Measurements from ENCODE around the gene BAZ2B. TPM values are rescaled to one million over a fixed set of nuclear protein-coding genes. Genes with fewer than 3 reads are reported as not detected.

BAZ2B gene
- total RNA-seq, 2 donors from 2014 or later, result 53.1 to 64.1 TPM

DNA sequence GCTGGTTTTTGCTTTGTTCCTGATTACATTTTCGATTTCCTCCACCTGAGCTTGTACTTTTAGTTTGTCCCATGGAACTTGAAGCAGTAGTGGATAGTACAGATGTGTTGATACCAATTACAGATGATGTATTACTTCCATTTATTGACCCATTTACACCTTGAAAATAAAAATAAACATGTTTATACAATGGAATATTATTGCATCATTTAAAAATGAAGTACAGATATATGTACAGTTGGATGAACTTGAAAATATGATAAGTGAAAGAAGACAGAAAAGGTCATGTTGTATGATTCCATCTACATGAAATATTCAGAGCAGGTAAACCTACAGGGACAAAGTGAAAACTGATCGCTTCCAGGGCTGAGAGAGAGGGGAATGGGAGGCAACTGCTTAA, 169.5 kb downstream of the BAZ2B start:
- no peaks in the 10 kb centered on the region for H3K9me3 Mint-ChIP-seq
- peaks cover 3% of the 10 kb centered on the region for H3K4me1 Mint-ChIP-seq
- DNase-seq, result no peak
- Histone ChIP-seq H3K9ac (ENCODE audit: extremely low read depth, low read length, poor library complexity, severe bottlenecking) (no peak overlapping the region), H3K27ac (ENCODE audit: low read depth, low read length) (no peak overlapping the region), H3K36me3 (ENCODE audit: control insufficient read depth, insufficient read depth, low read length) (peaks cover 59% of the 10 kb centered on the region), H3K4me1 (ENCODE audit: control insufficient read depth, insufficient read depth, low read length) (no peaks in the 10 kb centered on the region), H3K27me3 (ENCODE audit: control insufficient read depth, insufficient read depth, low read length, poor library complexity, severe bottlenecking) (no peaks in the 10 kb centered on the region), H3K9me3 (ENCODE audit: control insufficient read depth, low read length) (no peaks in the 10 kb centered on the region), H3K4me3 (ENCODE audit: low read length) (no peak overlapping the region)
- no peak overlapping the region for H3K4me3 Mint-ChIP-seq
- H3K36me3 Mint-ChIP-seq (ENCODE audit: low read depth), result peaks cover 51% of the 10 kb centered on the region
- H3K27me3 Mint-ChIP-seq (ENCODE audit: insufficient read depth), result no peaks in the 10 kb centered on the region
- H3K27ac Mint-ChIP-seq, result no peak overlapping the region
- TF ChIP-seq CTCF (conservative IDR thresholded peaks at IDR 0.05), result no peak
- 87 to 100% methylated on average over 1 to 2 of the region's 2 CpGs for WGBS, 2 experiments (ENCODE audit: insufficient coverage in 1 of 2, insufficient read length in 1 of 2)

- Mint-ChIP-seq H3K36me3 (ENCODE audit: low read depth) (peaks cover 52% of the 10 kb centered on the region), H3K4me1 (peaks cover 3% of the 10 kb centered on the region), H3K27ac (no peak overlapping the region), H3K9me3 (no peaks in the 10 kb centered on the region), H3K4me3 (no peak overlapping the region), H3K27me3 (ENCODE audit: insufficient read depth) (no peaks in the 10 kb centered on the region)
- no peaks in the 10 kb centered on the region for H3K4me1 ChIP-seq (ENCODE audit: control insufficient read depth, insufficient read depth, low read length)
- peaks cover 62% of the 10 kb centered on the region for H3K36me3 ChIP-seq (ENCODE audit: control insufficient read depth, insufficient read depth, low read length)
- no peak for DNase-seq
- no peak for TF ChIP-seq CTCF (conservative IDR thresholded peaks at IDR 0.05)
- H3K27me3 ChIP-seq (ENCODE audit: control insufficient read depth, insufficient read depth, low read length, poor library complexity, severe bottlenecking), result no peaks in the 10 kb centered on the region
- H3K27ac ChIP-seq (ENCODE audit: low read depth, low read length), result no peak overlapping the region
- no peak overlapping the region for H3K9ac ChIP-seq (ENCODE audit: extremely low read depth, low read length, poor library complexity, severe bottlenecking)
- H3K4me3 ChIP-seq (ENCODE audit: low read length), result no peak overlapping the region
- 97% methylated on average over 2 of the region's 2 CpGs; no CpG with 5 or more reads in 1 of the 2 experiments for WGBS, 2 experiments (ENCODE audit: insufficient coverage in 1 of 2, insufficient read length in 1 of 2)
- no peaks in the 10 kb centered on the region for H3K9me3 ChIP-seq (ENCODE audit: control insufficient read depth, low read length)
Observed at GRCh38 chr2:159446201-159446600, 170.1 kb downstream of the BAZ2B start.

DNA sequence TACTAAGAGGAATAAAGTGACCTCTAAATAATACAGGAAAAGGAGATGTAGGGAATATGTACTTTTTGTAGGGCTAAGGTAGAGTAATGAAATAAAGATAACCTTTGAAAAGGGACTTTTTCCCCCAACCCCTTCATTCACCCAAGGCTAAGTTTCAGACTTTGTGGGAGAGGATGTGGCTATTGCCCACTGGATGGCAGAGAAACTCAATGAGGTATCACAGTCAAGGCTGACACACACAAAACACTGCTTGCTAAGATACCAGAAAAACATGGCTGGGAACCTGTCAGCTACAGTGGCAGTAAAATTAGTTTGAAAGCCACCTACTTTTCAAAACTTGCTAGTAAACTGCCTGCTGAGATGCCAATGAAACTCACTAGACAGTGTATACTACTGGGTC, 171.0 kb downstream of the BAZ2B start:
- no peaks in the 10 kb centered on the region for H3K27me3 ChIP-seq (ENCODE audit: control insufficient read depth, insufficient read depth, low read length, poor library complexity, severe bottlenecking)
- H3K27ac ChIP-seq (ENCODE audit: low read depth, low read length), result no peak overlapping the region
- H3K9ac ChIP-seq (ENCODE audit: extremely low read depth, low read length, poor library complexity, severe bottlenecking), result no peak overlapping the region
- Mint-ChIP-seq H3K4me3 (no peak overlapping the region), H3K27me3 (ENCODE audit: insufficient read depth) (no peaks in the 10 kb centered on the region), H3K27ac (no peak overlapping the region), H3K4me1 (peaks cover 3% of the 10 kb centered on the region), H3K9me3 (no peaks in the 10 kb centered on the region), H3K36me3 (ENCODE audit: low read depth) (peaks cover 56% of the 10 kb centered on the region)
- no peak overlapping the region for H3K4me3 ChIP-seq (ENCODE audit: low read length)
- peaks cover 62% of the 10 kb centered on the region for H3K36me3 ChIP-seq (ENCODE audit: control insufficient read depth, insufficient read depth, low read length)
- H3K4me1 ChIP-seq (ENCODE audit: control insufficient read depth, insufficient read depth, low read length), result no peaks in the 10 kb centered on the region
- DNase-seq, result no peak
- no peaks in the 10 kb centered on the region for H3K9me3 ChIP-seq (ENCODE audit: control insufficient read depth, low read length)
- TF ChIP-seq CTCF (conservative IDR thresholded peaks at IDR 0.05), result no peak
